ENCODE results near the gene AQR. TPM values are rescaled to one million over a fixed set of nuclear protein-coding genes. Genes with fewer than 3 reads are reported as not detected.

AQR gene
- total and polyA plus RNA-seq, 10 of the 15 experiments (the other 5 are each of a cell fraction or from before 2014, with no cell fraction given): 18.2 to 53.5 (median 32.6) TPM

DNA sequence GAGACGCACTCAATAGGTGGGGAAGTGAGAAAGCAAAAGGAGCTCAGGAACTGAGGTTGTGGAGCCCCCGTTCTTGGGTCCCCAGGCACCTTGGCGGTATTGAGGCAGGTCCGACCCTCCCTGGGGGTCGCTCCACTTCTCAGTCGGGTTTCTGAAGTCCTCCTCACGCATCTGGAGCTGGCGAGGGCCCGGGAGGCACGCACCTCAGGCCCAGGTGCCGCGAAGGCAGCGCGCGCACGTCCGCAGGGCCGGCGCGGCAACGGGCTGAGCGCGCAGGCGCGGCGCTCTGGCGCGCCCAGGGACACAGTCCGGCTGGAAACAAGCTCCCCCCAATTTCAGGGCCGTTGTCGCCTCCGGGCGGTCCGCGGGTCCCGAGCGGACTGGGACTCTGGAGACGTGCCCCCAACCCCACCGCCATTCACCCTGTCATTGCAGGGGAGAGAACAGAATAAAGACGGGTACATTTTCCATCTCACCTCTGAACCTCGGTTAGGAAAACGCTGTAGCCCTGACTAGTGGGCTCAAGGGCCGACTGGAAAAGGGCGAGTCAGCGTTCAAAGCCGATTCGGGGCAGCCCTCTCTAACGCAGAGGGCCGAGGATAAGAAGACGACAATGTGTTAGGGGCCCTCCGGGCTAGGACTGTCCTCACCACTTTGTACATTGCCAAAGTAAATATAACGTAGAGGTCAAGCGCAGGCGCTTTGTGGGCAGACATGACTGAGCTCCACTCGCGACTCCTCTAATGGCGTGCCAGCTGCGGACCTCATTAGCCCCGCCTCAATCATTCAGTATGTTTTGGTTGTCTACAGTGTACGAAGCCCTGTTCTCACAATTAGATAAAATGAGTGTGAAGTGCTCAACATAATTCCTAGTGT is 18.7 kb upstream of the AQR start, which contains the start of gene ZNF770 (continued):
- TF ChIP-seq, protein P1, sequence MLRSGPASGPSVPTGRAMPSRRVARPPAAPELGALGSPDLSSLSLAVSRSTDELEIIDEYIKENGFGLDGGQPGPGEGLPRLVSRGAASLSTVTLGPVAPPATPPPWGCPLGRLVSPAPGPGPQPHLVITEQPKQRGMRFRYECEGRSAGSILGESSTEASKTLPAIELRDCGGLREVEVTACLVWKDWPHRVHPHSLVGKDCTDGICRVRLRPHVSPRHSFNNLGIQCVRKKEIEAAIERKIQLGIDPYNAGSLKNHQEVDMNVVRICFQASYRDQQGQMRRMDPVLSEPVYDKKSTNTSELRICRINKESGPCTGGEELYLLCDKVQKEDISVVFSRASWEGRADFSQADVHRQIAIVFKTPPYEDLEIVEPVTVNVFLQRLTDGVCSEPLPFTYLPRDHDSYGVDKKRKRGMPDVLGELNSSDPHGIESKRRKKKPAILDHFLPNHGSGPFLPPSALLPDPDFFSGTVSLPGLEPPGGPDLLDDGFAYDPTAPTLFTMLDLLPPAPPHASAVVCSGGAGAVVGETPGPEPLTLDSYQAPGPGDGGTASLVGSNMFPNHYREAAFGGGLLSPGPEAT (IDR thresholded peaks at IDR 0.05; ENCODE audit: low read depth): peak; percentile 54; the same call in 1 of the 2 replicates
- TF ChIP-seq ZNF274 (IDR thresholded peaks at IDR 0.05; ENCODE audit: insufficient read depth, insufficient read length) (no peak), CREB1 (IDR thresholded peaks at IDR 0.05; ENCODE audit: low read depth) (no peak; the same call in none of the 2 replicates), MTA2 (IDR thresholded peaks at IDR 0.05; ENCODE audit: low read depth) (no peak; the same call in 1 of the 2 replicates), RAD21 (IDR thresholded peaks at IDR 0.05; ENCODE audit: insufficient read depth, low read depth, low read length) (no peak), JUND (IDR thresholded peaks at IDR 0.05; ENCODE audit: low read depth, low read length) (no peak), FOXK2 (IDR thresholded peaks at IDR 0.05) (no peak), BRCA1 (IDR thresholded peaks at IDR 0.05; ENCODE audit: low read depth, low read length) (no peak), TCF7 (IDR thresholded peaks at IDR 0.05; ENCODE audit: borderline replicate concordance) (0 out of 2 replicates have a peak, but pooled peaks have one; percentile 6), RAD51 (IDR thresholded peaks at IDR 0.05) (no peak), SUZ12 (IDR thresholded peaks at IDR 0.05; ENCODE audit: unreplicated experiment) (no peak), NFYA (IDR thresholded peaks at IDR 0.05; ENCODE audit: borderline replicate concordance, low read depth, low read length) (no peak), SIN3A (IDR thresholded peaks at IDR 0.05; ENCODE audit: low read depth, low read length) (peak; percentile 87; the same call in 1 of the 2 replicates), IKZF2 (IDR thresholded peaks at IDR 0.05) (no peak), STAT1 (conservative IDR thresholded peaks at IDR 0.05) (peak; percentile 97), RB1 (IDR thresholded peaks at IDR 0.05; ENCODE audit: borderline replicate concordance) (peak; percentile 97; the same call in 1 of the 2 replicates), STAT3 (IDR thresholded peaks at IDR 0.05; ENCODE audit: low read depth, low read length) (no peak), MYC (IDR thresholded peaks at IDR 0.05; ENCODE audit: insufficient read depth, insufficient read length, insufficient replicate concordance, low read length, severe bottlenecking) (no peak), FOXM1 (IDR thresholded peaks at IDR 0.05; ENCODE audit: low read depth, low read length) (0 out of 2 replicates have a peak, but pooled peaks have one; percentile 8), CHD2 (IDR thresholded peaks at IDR 0.05; ENCODE audit: borderline replicate concordance, low read depth, low read length) (peak; percentile 37; the same call in 1 of the 2 replicates), ZNF384 (IDR thresholded peaks at IDR 0.05; ENCODE audit: borderline replicate concordance, low read depth, low read length) (peak; percentile 16; the same call in 1 of the 2 replicates), NFXL1 (IDR thresholded peaks at IDR 0.05; ENCODE audit: borderline replicate concordance) (no peak), NFYB (IDR thresholded peaks at IDR 0.05; ENCODE audit: insufficient read depth, low read depth, low read length) (no peak), EZH2 (IDR thresholded peaks at IDR 0.05; ENCODE audit: borderline replicate concordance, control insufficient read depth, low read depth, low read length) (no peak), ZNF622 (IDR thresholded peaks at IDR 0.05) (no peak)
- TF ChIP-seq, protein P2, sequence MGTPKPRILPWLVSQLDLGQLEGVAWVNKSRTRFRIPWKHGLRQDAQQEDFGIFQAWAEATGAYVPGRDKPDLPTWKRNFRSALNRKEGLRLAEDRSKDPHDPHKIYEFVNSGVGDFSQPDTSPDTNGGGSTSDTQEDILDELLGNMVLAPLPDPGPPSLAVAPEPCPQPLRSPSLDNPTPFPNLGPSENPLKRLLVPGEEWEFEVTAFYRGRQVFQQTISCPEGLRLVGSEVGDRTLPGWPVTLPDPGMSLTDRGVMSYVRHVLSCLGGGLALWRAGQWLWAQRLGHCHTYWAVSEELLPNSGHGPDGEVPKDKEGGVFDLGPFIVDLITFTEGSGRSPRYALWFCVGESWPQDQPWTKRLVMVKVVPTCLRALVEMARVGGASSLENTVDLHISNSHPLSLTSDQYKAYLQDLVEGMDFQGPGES (IDR thresholded peaks at IDR 0.05): peak; percentile 59
- TF ChIP-seq, protein P3, sequence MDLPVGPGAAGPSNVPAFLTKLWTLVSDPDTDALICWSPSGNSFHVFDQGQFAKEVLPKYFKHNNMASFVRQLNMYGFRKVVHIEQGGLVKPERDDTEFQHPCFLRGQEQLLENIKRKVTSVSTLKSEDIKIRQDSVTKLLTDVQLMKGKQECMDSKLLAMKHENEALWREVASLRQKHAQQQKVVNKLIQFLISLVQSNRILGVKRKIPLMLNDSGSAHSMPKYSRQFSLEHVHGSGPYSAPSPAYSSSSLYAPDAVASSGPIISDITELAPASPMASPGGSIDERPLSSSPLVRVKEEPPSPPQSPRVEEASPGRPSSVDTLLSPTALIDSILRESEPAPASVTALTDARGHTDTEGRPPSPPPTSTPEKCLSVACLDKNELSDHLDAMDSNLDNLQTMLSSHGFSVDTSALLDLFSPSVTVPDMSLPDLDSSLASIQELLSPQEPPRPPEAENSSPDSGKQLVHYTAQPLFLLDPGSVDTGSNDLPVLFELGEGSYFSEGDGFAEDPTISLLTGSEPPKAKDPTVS (IDR thresholded peaks at IDR 0.05; ENCODE audit: low read depth, low read length): no peak

All from GM12878 (cell line).